ENCODE data around the gene TCEAL2. TPM values are rescaled to one million over a fixed set of nuclear protein-coding genes. Genes with fewer than 3 reads are reported as not detected.

Gene TCEAL2
- total and polyA plus RNA-seq, 12 donors = 0.09 to 0.80 (median 0.26) TPM; not detected in 7

GRCh38 chrX:102154218-102154860 lies 28.9 kb downstream of the TCEAL2 start:
- DNase-seq (no peak), ATAC-seq (no peak)
- H3K9me3 ChIP-seq = no peaks in the 10 kb centered on the region
- WGBS, 2 donors = 5 to 6% methylated on average over 11 of the region's 11 CpGs
- peaks cover 0 to 65% (median 0%) of the 10 kb centered on the region in 7 donors for H3K27me3 ChIP-seq
- intact Hi-C loops (cut with DNase I) = no loop called here
- H3K4me1 ChIP-seq = no peaks in the 10 kb centered on the region
- no peak overlapping the region for H3K4me3 ChIP-seq
- H3K27ac ChIP-seq = no peak overlapping the region
- TF ChIP-seq CTCF (IDR thresholded peaks at IDR 0.05) = peak in 4 of 9 donors; percentile 20 to 31 (median 26)
- no peaks in the 10 kb centered on the region for H3K36me3 ChIP-seq

- peak overlapping the region in 1 of 10 donors; percentile 14 for H3K27ac ChIP-seq
- TF ChIP-seq CTCF (IDR thresholded peaks at IDR 0.05) = no peak
- intact Hi-C loops (cut with DNase I) = no loop called here
- 4% methylated on average over 31 to 32 of the region's 32 CpGs for WGBS, 2 donors
- H3K9me3 ChIP-seq = no peaks in the 10 kb centered on the region
- H3K4me3 ChIP-seq = peak overlapping the region in 9 of 10 donors; percentile 16 to 47 (median 42)
- H3K36me3 ChIP-seq = no peaks in the 10 kb centered on the region
- H3K4me1 ChIP-seq = no peaks in the 10 kb centered on the region
- peaks cover 0 to 65% (median 0%) of the 10 kb centered on the region in 7 donors for H3K27me3 ChIP-seq
- ATAC-seq (peak in 5 of 8 donors; percentile 21 to 49 (median 29)), DNase-seq (no peak)
These were observed 29.7 kb downstream of the TCEAL2 start for GRCh38 chrX:102154900-102155805.

- Histone ChIP-seq H3K36me3 (no peaks in the 10 kb centered on the region), H3K27ac (peak within 1 kb of the TSS in 1 of 10 donors; percentile 14), H3K27me3 (peaks cover 0 to 67% (median 0%) of the 10 kb centered on the region in 7 donors), H3K4me3 (peak within 1 kb of the TSS in 9 of 10 donors; percentile 16 to 47 (median 42)), H3K9me3 (no peaks in the 10 kb centered on the region), H3K4me1 (no peaks in the 10 kb centered on the region)
- ATAC-seq = peak; percentile 79 to 97 (median 89)
- no peak for TF ChIP-seq CTCF (IDR thresholded peaks at IDR 0.05)
- peak; percentile 17 to 27 for DNase-seq
- intact Hi-C loops (cut with DNase I) = no loop called here
- 0 to 1% methylated on average over 13 to 15 of the region's 15 CpGs for WGBS, 2 donors
These were observed 30.3 kb downstream of the TCEAL2 start, which contains the start of gene BEX5 for GRCh38 chrX:102155806-102156179. BEX5 (minus strand) TSS chrX:102155977; CDS start chrX:102154265, 1,712 bp downstream.

Other genes with a start within 250 kb of the TCEAL2 start
- 1 to 10 TPM; 3.3 to 7.4 (median 6.1) TPM for gene ZMAT1, start 193.7 kb upstream of the TCEAL2 start, total RNA-seq
- gene ZMAT1, start 193.7 kb upstream of the TCEAL2 start, polyA plus RNA-seq = 10 to 100 TPM in 1 of 2 donors, 1 to 10 TPM in 1; 1.3 to 23.2 TPM
- gene TCEAL6, start 16.8 kb downstream of the TCEAL2 start, total RNA-seq = not detected
- gene TCEAL6, start 16.8 kb downstream of the TCEAL2 start, polyA plus RNA-seq = not detected
- gene BEX5, start 30.3 kb downstream of the TCEAL2 start, total RNA-seq = 1 to 10 TPM in 3 of 10 donors, under 1 TPM in 7; 0.32 to 2.1 (median 0.90) TPM
- gene BEX5, start 30.3 kb downstream of the TCEAL2 start, polyA plus RNA-seq = 1 to 10 TPM in 1 of 2 donors, under 1 TPM in 1; 0.17 to 1.2 TPM
- not detected for gene TCP11X1, start 89.6 kb downstream of the TCEAL2 start, total RNA-seq
- not detected for gene TCP11X1, start 89.6 kb downstream of the TCEAL2 start, polyA plus RNA-seq
- gene NXF2, start 121.5 kb downstream of the TCEAL2 start, total RNA-seq = not detected
- gene NXF2, start 121.5 kb downstream of the TCEAL2 start, polyA plus RNA-seq = not detected